SK-N-SH (cell line): ENCODE data around the gene YPEL3. TPM values are rescaled to one million over a fixed set of nuclear protein-coding genes. Genes with fewer than 3 reads are reported as not detected.

ENCODE experiments used
- CTCF ChIA-PET: fragments of 300-600, 350-600 bp; formaldehyde crosslinking; extraction: SDS; loops from one replicate; lab custom pipeline; 2021; lab: Yijun Ruan, JAX
- POLR2A ChIA-PET: fragments of 350-600 bp; sonication (Branson Sonifier 250); formaldehyde crosslinking; extraction: SDS; loops from one replicate; lab custom pipeline; 2020; ENCODE audit warnings: antibody characterized with exemption, inconsistent platforms; lab: Yijun Ruan, JAX
- DNase-seq: peaks from one replicate; pipeline ENCODE4 v3.0.0; 2012
- H2AFZ ChIP-seq: fragments of 200-600 bp; sonication (generic); 2 replicates; pipeline ENCODE4 v1.8.1; 2016; ENCODE audit warnings: antibody characterized with exemption, mild to moderate bottlenecking, low read depth
- H3F3A ChIP-seq: fragments of 200-600 bp; sonication (generic); replicated peaks from 2 replicates; pipeline ENCODE3; 2016; ENCODE audit warnings: antibody characterized with exemption, mild to moderate bottlenecking; ENCODE audit not compliant: insufficient read depth
- H3K27ac ChIP-seq, 2 experiments: fragments of 200-500 bp in 1 of 2; fragments of 200-600 bp in 1 of 2; sonication (Bioruptor generic) in 1 of 2; sonication (generic), shearing (Covaris generic) in 1 of 2; 2 replicates each; pipeline versions ENCODE4 v1.5.1 to v1.6.1; 2014 to 2016; ENCODE audit warnings: low read depth in 2 of 2, inconsistent platforms in 1 of 2, low read length in 1 of 2, mild to moderate bottlenecking in 1 of 2, mixed read lengths in 1 of 2
- H3K27me3 ChIP-seq: fragments of 200-600 bp; sonication (generic), shearing (Covaris generic); 2 replicates; pipeline ENCODE4 v1.6.1; 2016; ENCODE audit warnings: mixed run types; ENCODE audit not compliant: insufficient read depth
- H3K36me3 ChIP-seq, 2 experiments: fragments of 200-500 bp in 1 of 2; fragments of 200-600 bp in 1 of 2; sonication (Bioruptor generic) in 1 of 2; sonication (generic) in 1 of 2; replicated peaks in 1 of 2; 2 replicates each; pipeline versions ENCODE3 to v1.5.1; 2014 to 2016; ENCODE audit warnings: low read length in 1 of 2, mild to moderate bottlenecking in 1 of 2; ENCODE audit not compliant: insufficient read depth in 2 of 2, control insufficient read depth in 1 of 2
- H3K4me1 ChIP-seq, 2 experiments: fragments of 200-500 bp in 1 of 2; fragments of 200-600 bp in 1 of 2; sonication (Bioruptor generic) in 1 of 2; sonication (generic), shearing (Covaris generic) in 1 of 2; 2 replicates each; pipeline versions ENCODE4 v1.5.1 to v1.6.1; 2014 to 2016; ENCODE audit warnings: low read depth in 1 of 2, low read length in 1 of 2, mixed run types in 1 of 2; ENCODE audit not compliant: insufficient read depth in 2 of 2, control insufficient read depth in 1 of 2
- H3K4me2 ChIP-seq: fragments of 200-600 bp; sonication (generic), shearing (Covaris generic); 2 replicates; pipeline ENCODE4 v1.6.1; 2017; ENCODE audit warnings: mixed run types
- H3K4me3 ChIP-seq, 2 experiments: fragments of 200-500 bp in 1 of 2; fragments of 200-600 bp in 1 of 2; sonication (Bioruptor generic) in 1 of 2; sonication (generic), shearing (Covaris generic) in 1 of 2; 2 replicates each; pipeline versions ENCODE4 v1.5.1 to v1.8.1; 2014 to 2016; ENCODE audit warnings: low read depth in 2 of 2, inconsistent platforms in 1 of 2, low read length in 1 of 2, mild to moderate bottlenecking in 1 of 2, mixed read lengths in 1 of 2, moderate library complexity in 1 of 2
- H3K79me2 ChIP-seq: fragments of 200-600 bp; sonication (generic); 2 replicates; pipeline ENCODE4 v1.8.1; 2017; ENCODE audit warnings: mild to moderate bottlenecking; ENCODE audit not compliant: insufficient read depth
- H3K9ac ChIP-seq: fragments of 200-600 bp; sonication (generic); 2 replicates; pipeline ENCODE4 v1.6.1; 2017; ENCODE audit warnings: mixed run types
- H3K9me2 ChIP-seq: fragments of 200-600 bp; sonication (generic); 2 replicates; pipeline ENCODE4 v1.6.1; 2017; ENCODE audit warnings: mixed run types
- H3K9me3 ChIP-seq: fragments of 200-600 bp; sonication (generic); 2 replicates; pipeline ENCODE4 v1.6.1; 2017; ENCODE audit warnings: mixed run types, mild to moderate bottlenecking, moderate library complexity
- H4K20me1 ChIP-seq: fragments of 200-600 bp; sonication (generic); 2 replicates; pipeline ENCODE4 v1.6.1; 2017; ENCODE audit warnings: mild to moderate bottlenecking, mixed run types; ENCODE audit not compliant: insufficient read depth
- CHD2 ChIP-seq: fragments of 150-350 bp; IDR thresholded peaks from 2 replicates; pipeline ENCODE4 v1.6.1; 2018; ENCODE audit warnings: low read length; ENCODE audit not compliant: partially characterized antibody
- EP300 ChIP-seq, 2 experiments: IDR thresholded peaks; 2 replicates each; pipeline versions ENCODE4 v1.4.0 to v1.6.1; 2012; ENCODE audit warnings: borderline replicate concordance in 1 of 2, low read depth in 1 of 2, low read length in 1 of 2
- FOSL2 ChIP-seq: IDR thresholded peaks from 2 replicates; pipeline ENCODE4 v1.4.0; 2012; ENCODE audit warnings: low read depth, mild to moderate bottlenecking, moderate library complexity, borderline replicate concordance
- GABPA ChIP-seq: IDR thresholded peaks from 2 replicates; pipeline ENCODE4 v1.4.0; 2012; ENCODE audit warnings: low read depth, mild to moderate bottlenecking
- MAX ChIP-seq: IDR thresholded peaks from 2 replicates; pipeline ENCODE4 v1.4.0; 2012; ENCODE audit warnings: low read depth
- MXI1 ChIP-seq: IDR thresholded peaks from 2 replicates; pipeline ENCODE4 v1.6.1; 2012; ENCODE audit warnings: mild to moderate bottlenecking, low read depth, low read length, improper control_type of control experiment
- NFIC ChIP-seq: IDR thresholded peaks from 2 replicates; pipeline ENCODE4 v1.4.0; 2012; ENCODE audit warnings: borderline replicate concordance
- NRF1 ChIP-seq: IDR thresholded peaks from 2 replicates; pipeline ENCODE4 v1.6.1; 2012; ENCODE audit warnings: low read depth, mild to moderate bottlenecking, low read length
- POLR2AphosphoS5 ChIP-seq: IDR thresholded peaks from 2 replicates; pipeline ENCODE4 v1.6.1; 2012; ENCODE audit warnings: low read depth, low read length
- RAD21 ChIP-seq: IDR thresholded peaks from 2 replicates; pipeline ENCODE4 v1.6.1; 2012; ENCODE audit warnings: mild to moderate bottlenecking, low read length
- RCOR1 ChIP-seq: fragments of 150-350 bp; IDR thresholded peaks from 2 replicates; pipeline ENCODE4 v1.6.1; 2017; ENCODE audit warnings: antibody characterized with exemption, low read length
- RFX5 ChIP-seq: IDR thresholded peaks from 2 replicates; pipeline ENCODE4 v1.6.1; 2012; ENCODE audit warnings: mild to moderate bottlenecking, improper control_type of control experiment, low read length
- RXRA ChIP-seq: IDR thresholded peaks from 2 replicates; pipeline ENCODE4 v1.4.0; 2012; ENCODE audit warnings: low read depth, mild to moderate bottlenecking, borderline replicate concordance
- SIN3A ChIP-seq: IDR thresholded peaks from 2 replicates; pipeline ENCODE4 v1.6.1; 2012; ENCODE audit warnings: low read depth, mild to moderate bottlenecking, low read length, moderate library complexity, borderline replicate concordance
- TAF1 ChIP-seq: IDR thresholded peaks from 2 replicates; pipeline ENCODE4 v1.6.1; 2012; ENCODE audit warnings: low read depth, mild to moderate bottlenecking, low read length, moderate library complexity, borderline replicate concordance
- TCF12 ChIP-seq: IDR thresholded peaks from 2 replicates; pipeline ENCODE4 v1.4.0; 2012
- TEAD4 ChIP-seq: IDR thresholded peaks from 2 replicates; pipeline ENCODE4 v1.4.0; 2012; ENCODE audit warnings: mild to moderate bottlenecking, borderline replicate concordance; ENCODE audit not compliant: insufficient read depth
- YY1 ChIP-seq: IDR thresholded peaks from 2 replicates; pipeline ENCODE4 v1.4.0; 2012; ENCODE audit warnings: low read depth, mild to moderate bottlenecking
- WGBS: methylation state at CpG from one replicate; pipeline ENCODE4 v1.1.6; 2017; ENCODE audit warnings: low lambda C conversion rate; 5-methylcytosine and 5-hydroxymethylcytosine counted together
- polyA plus RNA-seq, 3 experiments: library from polyadenylated mRNA; depleted of rRNA; stranded (reverse); fragments of >200 nt; gene quantifications; 2 replicates each; pipeline ENCODE4 v1.2.3, GENCODE V29; 2012
- TF ChIP-seq, protein P1 (sequence below): fragments of 150-350 bp; IDR thresholded peaks from 2 replicates; pipeline ENCODE4 v1.6.1; 2017; ENCODE audit warnings: antibody characterized with exemption, low read length, low read depth, borderline replicate concordance
- TF ChIP-seq, protein P2 (sequence below): IDR thresholded peaks from 2 replicates; pipeline ENCODE4 v1.4.0; 2012; ENCODE audit warnings: low read depth, borderline replicate concordance
- TF ChIP-seq, protein P3 (sequence below): IDR thresholded peaks from 2 replicates; pipeline ENCODE4 v1.4.0; 2012; ENCODE audit warnings: low read depth, borderline replicate concordance

The YPEL3 gene
- polyA plus RNA-seq, 1 of the 3 experiments (the other 2 are of a cell fraction): 36.6 TPM

GRCh38 chr16:30144917-30145316 lies 48.9 kb upstream of the YPEL3 start:
- H3K4me3 ChIP-seq: no peak overlapping the region
- H3K9ac ChIP-seq: no peak overlapping the region
- H3K9me2 ChIP-seq: no peaks in the 10 kb centered on the region
- no peaks in the 10 kb centered on the region for H3K27me3 ChIP-seq
- POLR2A ChIA-PET: no interaction called here
- TF ChIP-seq SIN3A (no peak), EP300 (IDR thresholded peaks at IDR 0.05; ENCODE audit: borderline replicate concordance in 1 of 2, low read depth in 1 of 2, low read length in 1 of 2) (no peak), FOSL2 (no peak), POLR2AphosphoS5 (no peak)
- TF ChIP-seq, protein P1, sequence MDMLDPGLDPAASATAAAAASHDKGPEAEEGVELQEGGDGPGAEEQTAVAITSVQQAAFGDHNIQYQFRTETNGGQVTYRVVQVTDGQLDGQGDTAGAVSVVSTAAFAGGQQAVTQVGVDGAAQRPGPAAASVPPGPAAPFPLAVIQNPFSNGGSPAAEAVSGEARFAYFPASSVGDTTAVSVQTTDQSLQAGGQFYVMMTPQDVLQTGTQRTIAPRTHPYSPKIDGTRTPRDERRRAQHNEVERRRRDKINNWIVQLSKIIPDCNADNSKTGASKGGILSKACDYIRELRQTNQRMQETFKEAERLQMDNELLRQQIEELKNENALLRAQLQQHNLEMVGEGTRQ: no peak
- TF ChIP-seq, protein P2, sequence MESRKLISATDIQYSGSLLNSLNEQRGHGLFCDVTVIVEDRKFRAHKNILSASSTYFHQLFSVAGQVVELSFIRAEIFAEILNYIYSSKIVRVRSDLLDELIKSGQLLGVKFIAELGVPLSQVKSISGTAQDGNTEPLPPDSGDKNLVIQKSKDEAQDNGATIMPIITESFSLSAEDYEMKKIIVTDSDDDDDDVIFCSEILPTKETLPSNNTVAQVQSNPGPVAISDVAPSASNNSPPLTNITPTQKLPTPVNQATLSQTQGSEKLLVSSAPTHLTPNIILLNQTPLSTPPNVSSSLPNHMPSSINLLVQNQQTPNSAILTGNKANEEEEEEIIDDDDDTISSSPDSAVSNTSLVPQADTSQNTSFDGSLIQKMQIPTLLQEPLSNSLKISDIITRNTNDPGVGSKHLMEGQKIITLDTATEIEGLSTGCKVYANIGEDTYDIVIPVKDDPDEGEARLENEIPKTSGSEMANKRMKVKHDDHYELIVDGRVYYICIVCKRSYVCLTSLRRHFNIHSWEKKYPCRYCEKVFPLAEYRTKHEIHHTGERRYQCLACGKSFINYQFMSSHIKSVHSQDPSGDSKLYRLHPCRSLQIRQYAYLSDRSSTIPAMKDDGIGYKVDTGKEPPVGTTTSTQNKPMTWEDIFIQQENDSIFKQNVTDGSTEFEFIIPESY: no peak
- no peaks in the 10 kb centered on the region for H3K79me2 ChIP-seq
- no peak for DNase-seq
- no peaks in the 10 kb centered on the region for H3K4me1 ChIP-seq
- H3F3A ChIP-seq: no peaks in the 10 kb centered on the region
- no peak overlapping the region for H3K4me2 ChIP-seq
- H4K20me1 ChIP-seq: no peaks in the 10 kb centered on the region
- no peak overlapping the region for H3K27ac ChIP-seq
- H3K9me3 ChIP-seq: no peaks in the 10 kb centered on the region; the same call in 1 of the 2 replicates
- CTCF ChIA-PET: no interaction called here
- H3K36me3 ChIP-seq: no peaks in the 10 kb centered on the region
- no peak overlapping the region for H2AFZ ChIP-seq
- WGBS: 36% methylated on average over 1 of the region's 1 CpG

DNA sequence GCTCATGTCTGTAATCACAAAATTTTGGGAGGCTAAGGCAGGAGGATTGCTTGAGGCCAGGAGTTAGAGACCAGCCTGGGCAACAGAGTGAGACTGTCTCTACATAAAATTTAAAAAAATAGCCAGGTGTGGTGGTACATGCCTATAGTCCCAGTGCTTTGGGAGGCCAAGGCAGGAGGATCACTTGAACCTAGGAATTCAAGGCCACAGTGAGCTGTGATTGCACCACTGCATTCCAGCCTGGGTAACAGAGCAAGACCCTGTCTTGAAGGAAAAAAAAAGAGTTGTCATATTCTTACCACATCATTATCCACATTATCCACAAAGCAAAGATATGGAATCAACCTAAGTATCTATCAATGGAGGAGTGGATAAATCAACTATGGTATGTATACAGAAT lies 48.0 kb upstream of the YPEL3 start:
- no peaks in the 10 kb centered on the region for H3K36me3 ChIP-seq
- H3K4me1 ChIP-seq: no peaks in the 10 kb centered on the region
- H3K4me3 ChIP-seq: no peak overlapping the region
- POLR2A ChIA-PET: no interaction called here
- no peak overlapping the region for H2AFZ ChIP-seq
- H3K27ac ChIP-seq: no peak overlapping the region
- no peak overlapping the region for H3K4me2 ChIP-seq
- no peaks in the 10 kb centered on the region for H3K9me3 ChIP-seq
- no peak for DNase-seq
- H3K9ac ChIP-seq: no peak overlapping the region
- no peaks in the 10 kb centered on the region for H3K27me3 ChIP-seq
- H3F3A ChIP-seq: no peaks in the 10 kb centered on the region
- no peaks in the 10 kb centered on the region for H3K9me2 ChIP-seq
- CTCF ChIA-PET: no interaction called here
- no peak for TF ChIP-seq NRF1
- TF ChIP-seq POLR2AphosphoS5: no peak
- no peak for TF ChIP-seq TEAD4
- TF ChIP-seq MXI1: no peak
- no peak for TF ChIP-seq FOSL2
- TF ChIP-seq GABPA: no peak
- no peak for TF ChIP-seq RCOR1
- no peak for TF ChIP-seq NFIC
- no peak for TF ChIP-seq CHD2
- TF ChIP-seq MAX: no peak
- TF ChIP-seq TCF12: no peak
- no peak for TF ChIP-seq EP300 (IDR thresholded peaks at IDR 0.05; ENCODE audit: borderline replicate concordance in 1 of 2, low read depth in 1 of 2, low read length in 1 of 2)
- TF ChIP-seq, protein P3, sequence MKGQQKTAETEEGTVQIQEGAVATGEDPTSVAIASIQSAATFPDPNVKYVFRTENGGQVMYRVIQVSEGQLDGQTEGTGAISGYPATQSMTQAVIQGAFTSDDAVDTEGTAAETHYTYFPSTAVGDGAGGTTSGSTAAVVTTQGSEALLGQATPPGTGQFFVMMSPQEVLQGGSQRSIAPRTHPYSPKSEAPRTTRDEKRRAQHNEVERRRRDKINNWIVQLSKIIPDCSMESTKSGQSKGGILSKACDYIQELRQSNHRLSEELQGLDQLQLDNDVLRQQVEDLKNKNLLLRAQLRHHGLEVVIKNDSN: no peak
- TF ChIP-seq RFX5: no peak
- TF ChIP-seq RAD21: no peak
- no peak for TF ChIP-seq YY1
- no peak for TF ChIP-seq TAF1
- no peak for TF ChIP-seq RXRA
- TF ChIP-seq, protein P2: no peak
- no peaks in the 10 kb centered on the region for H3K79me2 ChIP-seq
- no peaks in the 10 kb centered on the region for H4K20me1 ChIP-seq
